Smooth muscle cell (in vitro differentiated cells): ENCODE measurements around the gene CHST11. TPM values are rescaled to one million over a fixed set of nuclear protein-coding genes. Genes with fewer than 3 reads are reported as not detected.

ENCODE experiments used
- DNase-seq: peaks from one replicate; lab custom pipeline; 2025; ENCODE audit not compliant: unreplicated experiment; lab: John Stamatoyannopoulos, UW
- H2AFZ ChIP-seq: fragments of 200-600 bp; sonication (generic); 2 replicates; pipeline ENCODE4 v1.6.0; 2016; ENCODE audit warnings: antibody characterized with exemption, low read depth, mild to moderate bottlenecking
- H3F3A ChIP-seq: fragments of 200-600 bp; sonication (generic); 2 replicates; pipeline ENCODE4 v1.6.0; 2017; ENCODE audit warnings: antibody characterized with exemption, low read depth
- H3K27ac ChIP-seq: fragments of 200-600 bp; sonication (generic); 2 replicates; pipeline ENCODE4 v1.5.1; 2016; ENCODE audit warnings: low read depth, mild to moderate bottlenecking
- H3K27me3 ChIP-seq: fragments of 200-600 bp; sonication (generic); 2 replicates; pipeline ENCODE4 v1.6.1; 2016; ENCODE audit warnings: low read depth, mild to moderate bottlenecking
- H3K36me3 ChIP-seq: fragments of 200-600 bp; sonication (generic); 2 replicates; pipeline ENCODE4 v1.5.1; 2016; ENCODE audit warnings: low read depth
- H3K4me1 ChIP-seq: fragments of 200-600 bp; sonication (generic); 2 replicates; pipeline ENCODE4 v1.5.1; 2016; ENCODE audit warnings: low read depth
- H3K4me2 ChIP-seq: fragments of 200-600 bp; sonication (generic); 2 replicates; pipeline ENCODE4 v1.6.0; 2016; ENCODE audit warnings: mild to moderate bottlenecking
- H3K4me3 ChIP-seq: fragments of 200-600 bp; sonication (generic); 2 replicates; pipeline ENCODE4 v1.5.1; 2016; ENCODE audit warnings: mild to moderate bottlenecking
- H3K79me2 ChIP-seq: fragments of 200-600 bp; sonication (generic); 2 replicates; pipeline ENCODE4 v1.6.0; 2016; ENCODE audit warnings: low read depth, mild to moderate bottlenecking
- H3K9ac ChIP-seq: fragments of 200-600 bp; sonication (generic); 2 replicates; pipeline ENCODE4 v1.6.0; 2016; ENCODE audit warnings: low read depth
- H3K9me3 ChIP-seq: fragments of 200-600 bp; sonication (generic); replicated peaks from 2 replicates; pipeline ENCODE4 v1.5.1; 2016; ENCODE audit warnings: low read depth
- H4K20me1 ChIP-seq: fragments of 200-600 bp; sonication (generic); 2 replicates; pipeline ENCODE4 v1.6.0; 2016; ENCODE audit warnings: low read depth
- CTCF ChIP-seq: fragments of 200-600 bp; sonication (generic); IDR thresholded peaks from 2 replicates; pipeline ENCODE4 v1.5.1; 2017; ENCODE audit warnings: borderline replicate concordance, mild to moderate bottlenecking, antibody characterized with exemption; ENCODE audit not compliant: insufficient read depth, poor library complexity, severe bottlenecking
- WGBS: methylation state at CpG from one replicate; pipeline ENCODE4 v1.1.7; 2016; ENCODE audit warnings: low lambda C conversion rate; 5-methylcytosine and 5-hydroxymethylcytosine counted together
- polyA plus RNA-seq: library from polyadenylated mRNA; unstranded; fragments of >200 nt; fragmentation: Nextera tagmentation; extraction: Ambion mirVana; gene quantifications from 2 replicates; pipeline ENCODE4 v1.2.1, GENCODE V29; 2016
- total RNA-seq: library from RNA; depleted of rRNA; stranded (reverse); fragments of >200 nt; gene quantifications from 2 replicates; pipeline ENCODE4 v1.2.3, GENCODE V29; 2014

The CHST11 gene
- total and polyA plus RNA-seq, 2 experiments from 2014 or later: 6.9 to 10.2 TPM

- no peak for TF ChIP-seq CTCF
- H2AFZ ChIP-seq: no peak overlapping the region
- no peak overlapping the region for H3K4me3 ChIP-seq
- no peaks in the 10 kb centered on the region for H3K27me3 ChIP-seq
- H3K4me2 ChIP-seq: peak overlapping the region; percentile 56
- H4K20me1 ChIP-seq: peaks cover 13% of the 10 kb centered on the region
- H3K4me1 ChIP-seq: no peaks in the 10 kb centered on the region
- whole genome bisulfite sequencing: 30% methylated on average over 13 of the region's 13 CpGs
- peak overlapping the region; percentile 4 for H3K9ac ChIP-seq
- H3K27ac ChIP-seq: peak overlapping the region; percentile 71
- H3K9me3 ChIP-seq: no peaks in the 10 kb centered on the region
- H3K79me2 ChIP-seq: no peaks in the 10 kb centered on the region
- DNase-seq: no peak
- no peaks in the 10 kb centered on the region for H3K36me3 ChIP-seq
- H3F3A ChIP-seq: no peaks in the 10 kb centered on the region
Measured at GRCh38 chr12:104494137-104494792, 37.5 kb downstream of the CHST11 start.

GRCh38 chr12:104494793-104495158, 38.0 kb downstream of the CHST11 start:
- WGBS: 71% methylated on average over 5 of the region's 5 CpGs
- Histone ChIP-seq H3K4me3 (no peak overlapping the region), H3K36me3 (no peaks in the 10 kb centered on the region), H4K20me1 (peaks cover 18% of the 10 kb centered on the region), H3K9ac (no peak overlapping the region), H2AFZ (peak overlapping the region; percentile 1), H3K27me3 (no peaks in the 10 kb centered on the region), H3K4me1 (no peaks in the 10 kb centered on the region), H3K79me2 (no peaks in the 10 kb centered on the region), H3K9me3 (no peaks in the 10 kb centered on the region), H3K4me2 (peak overlapping the region; percentile 56), H3K27ac (peak overlapping the region; percentile 71), H3F3A (no peaks in the 10 kb centered on the region)
- TF ChIP-seq CTCF: no peak
- DNase-seq: no peak

- Histone ChIP-seq H3K4me2 (peak overlapping the region; percentile 27), H4K20me1 (peaks cover 27% of the 10 kb centered on the region), H3K79me2 (no peaks in the 10 kb centered on the region), H3K9me3 (no peaks in the 10 kb centered on the region), H3K4me3 (no peak overlapping the region), H2AFZ (no peak overlapping the region), H3K36me3 (no peaks in the 10 kb centered on the region), H3K27me3 (no peaks in the 10 kb centered on the region), H3K4me1 (no peaks in the 10 kb centered on the region), H3F3A (no peaks in the 10 kb centered on the region), H3K9ac (no peak overlapping the region), H3K27ac (no peak overlapping the region)
- WGBS: 74% methylated on average over 3 of the region's 3 CpGs
- TF ChIP-seq CTCF: no peak
- DNase-seq: no peak
Measured at GRCh38 chr12:104495786-104496185, 39.0 kb downstream of the CHST11 start.

- no peaks in the 10 kb centered on the region for H3K79me2 ChIP-seq
- no peak overlapping the region for H3K4me3 ChIP-seq
- no peaks in the 10 kb centered on the region for H3K4me1 ChIP-seq
- no peak overlapping the region for H3K4me2 ChIP-seq
- no peak for TF ChIP-seq CTCF
- 58% methylated on average over 1 of the region's 1 CpG for WGBS
- no peak for DNase-seq
- H3K9me3 ChIP-seq: no peaks in the 10 kb centered on the region
- no peaks in the 10 kb centered on the region for H3K27me3 ChIP-seq
- no peaks in the 10 kb centered on the region for H3F3A ChIP-seq
- H3K36me3 ChIP-seq: no peaks in the 10 kb centered on the region
- H3K9ac ChIP-seq: no peak overlapping the region
- H4K20me1 ChIP-seq: peaks cover 33% of the 10 kb centered on the region
- H2AFZ ChIP-seq: no peak overlapping the region
- H3K27ac ChIP-seq: no peak overlapping the region
Measured at GRCh38 chr12:104496336-104496735, 39.6 kb downstream of the CHST11 start.
